Islet precursor cell (in vitro differentiated cells): Measurements from ENCODE around the gene MYL2.

Source experiments
- DNase-seq: peaks from one replicate; pipeline ENCODE4 v3.0.0-alpha.2; 2018

Gene MYL2

GRCh38 chr12:110888256-110888991, 32.0 kb downstream of the MYL2 start:
- no peak for DNase-seq

GRCh38 chr12:110885152-110885840, 35.1 kb downstream of the MYL2 start:
- DNase-seq, result no peak

GRCh38 chr12:110883251-110883650, 37.1 kb downstream of the MYL2 start:
- DNase-seq, result no peak

GRCh38 chr12:110880651-110881050, 39.7 kb downstream of the MYL2 start:
- DNase-seq, result no peak

- no peak for DNase-seq
Measured at GRCh38 chr12:110874781-110875180, 45.6 kb downstream of the MYL2 start.

GRCh38 chr12:110874351-110874750, 46.0 kb downstream of the MYL2 start:
- DNase-seq, result no peak

- DNase-seq, result no peak
Measured at GRCh38 chr12:110872100-110872499, 48.3 kb downstream of the MYL2 start.

GRCh38 chr12:110869803-110870202, 50.6 kb downstream of the MYL2 start:
- no peak for DNase-seq

GRCh38 chr12:110869026-110869425, 51.4 kb downstream of the MYL2 start:
- no peak for DNase-seq

- no peak for DNase-seq
Measured at GRCh38 chr12:110865521-110865920, 54.9 kb downstream of the MYL2 start.

GRCh38 chr12:110863161-110863560, 57.2 kb downstream of the MYL2 start:
- DNase-seq, result no peak

GRCh38 chr12:110862329-110862728, 58.0 kb downstream of the MYL2 start:
- DNase-seq, result no peak

GRCh38 chr12:110861729-110862128, 58.6 kb downstream of the MYL2 start:
- DNase-seq, result no peak
